Panc1 (cell line): ENCODE measurements around the gene NT5M.

Experiments used
- POLR2AphosphoS5 ChIP-seq: IDR thresholded peaks from 2 replicates; pipeline ENCODE4 v1.6.1; 2012; ENCODE audit warnings: mild to moderate bottlenecking, low read depth, low read length, moderate library complexity
- TF ChIP-seq, protein P1 (sequence below): fragments of 450-650 bp; IDR thresholded peaks from 2 replicates; pipeline ENCODE4 v1.5.1; 2017; ENCODE audit warnings: mild to moderate bottlenecking

DNA sequence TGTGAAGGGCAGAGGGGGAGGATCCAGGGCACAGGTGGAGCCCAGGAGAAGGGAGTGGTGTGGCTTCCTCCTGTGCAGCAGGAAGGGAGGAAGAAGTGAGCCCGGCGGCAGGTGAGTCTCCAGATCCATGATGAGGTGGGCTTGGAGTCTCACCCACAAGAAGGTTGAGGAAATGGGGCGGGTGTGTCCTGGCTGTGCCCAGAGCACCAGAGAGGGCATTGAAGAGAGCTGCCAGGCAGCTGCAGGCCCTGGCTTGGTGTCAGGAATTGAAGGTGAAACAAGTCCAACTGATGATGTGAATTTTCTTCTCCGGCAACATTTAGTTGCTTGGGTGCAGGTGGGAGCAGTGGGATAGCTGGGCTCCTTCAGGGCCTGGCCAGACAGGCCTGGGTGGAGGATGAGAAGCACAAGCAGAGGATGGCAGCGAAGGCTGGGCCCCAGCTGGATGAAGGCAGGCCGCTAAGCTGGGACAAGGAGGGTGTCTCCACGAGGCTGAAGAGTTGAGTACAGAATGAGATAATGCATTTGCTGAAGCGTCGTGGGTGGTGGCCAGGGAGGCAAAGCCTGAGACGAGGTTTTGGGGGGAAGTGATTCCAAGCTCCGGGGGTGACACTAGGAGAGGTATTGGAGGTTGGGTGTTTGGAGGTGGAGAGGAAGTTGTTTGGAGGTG, 18.3 kb downstream of the NT5M start:
- TF ChIP-seq, protein P1, sequence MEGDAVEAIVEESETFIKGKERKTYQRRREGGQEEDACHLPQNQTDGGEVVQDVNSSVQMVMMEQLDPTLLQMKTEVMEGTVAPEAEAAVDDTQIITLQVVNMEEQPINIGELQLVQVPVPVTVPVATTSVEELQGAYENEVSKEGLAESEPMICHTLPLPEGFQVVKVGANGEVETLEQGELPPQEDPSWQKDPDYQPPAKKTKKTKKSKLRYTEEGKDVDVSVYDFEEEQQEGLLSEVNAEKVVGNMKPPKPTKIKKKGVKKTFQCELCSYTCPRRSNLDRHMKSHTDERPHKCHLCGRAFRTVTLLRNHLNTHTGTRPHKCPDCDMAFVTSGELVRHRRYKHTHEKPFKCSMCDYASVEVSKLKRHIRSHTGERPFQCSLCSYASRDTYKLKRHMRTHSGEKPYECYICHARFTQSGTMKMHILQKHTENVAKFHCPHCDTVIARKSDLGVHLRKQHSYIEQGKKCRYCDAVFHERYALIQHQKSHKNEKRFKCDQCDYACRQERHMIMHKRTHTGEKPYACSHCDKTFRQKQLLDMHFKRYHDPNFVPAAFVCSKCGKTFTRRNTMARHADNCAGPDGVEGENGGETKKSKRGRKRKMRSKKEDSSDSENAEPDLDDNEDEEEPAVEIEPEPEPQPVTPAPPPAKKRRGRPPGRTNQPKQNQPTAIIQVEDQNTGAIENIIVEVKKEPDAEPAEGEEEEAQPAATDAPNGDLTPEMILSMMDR, result no peak
- no peak for TF ChIP-seq POLR2AphosphoS5
